CD4-positive, alpha-beta T cell treated with Interleukin-6 for 4 hours (primary cell): ENCODE results near the gene L3MBTL4.

Experiments used
- DNase-seq: peaks from one replicate; pipeline ENCODE4 v3.0.0-alpha.2; 2020; ENCODE audit warnings: mixed read lengths

Gene L3MBTL4

GRCh38 chr18:5979971-5980457, 434.7 kb downstream of the L3MBTL4 start:
- no peak for DNase-seq

- no peak for DNase-seq
Observed at GRCh38 chr18:5979176-5979888, 435.4 kb downstream of the L3MBTL4 start.

- DNase-seq = no peak
Observed at GRCh38 chr18:5977022-5977421, 437.7 kb downstream of the L3MBTL4 start.

- DNase-seq = no peak
Observed at GRCh38 chr18:5975111-5976002, 439.4 kb downstream of the L3MBTL4 start.

GRCh38 chr18:5974696-5975095, 440.0 kb downstream of the L3MBTL4 start:
- DNase-seq = no peak

- DNase-seq = no peak
Observed at GRCh38 chr18:5973099-5973498, 441.6 kb downstream of the L3MBTL4 start.

GRCh38 chr18:5972298-5972697, 442.4 kb downstream of the L3MBTL4 start:
- DNase-seq = no peak

- no peak for DNase-seq
Observed at GRCh38 chr18:5969989-5970403, 444.7 kb downstream of the L3MBTL4 start.

- DNase-seq = no peak
Observed at GRCh38 chr18:5969355-5969988, 445.2 kb downstream of the L3MBTL4 start.

GRCh38 chr18:5967666-5968065, 447.0 kb downstream of the L3MBTL4 start:
- DNase-seq = no peak

GRCh38 chr18:5967007-5967406, 447.7 kb downstream of the L3MBTL4 start:
- no peak for DNase-seq

- no peak for DNase-seq
Observed at GRCh38 chr18:5966514-5966913, 448.2 kb downstream of the L3MBTL4 start.

GRCh38 chr18:5964996-5965395, 449.7 kb downstream of the L3MBTL4 start:
- no peak for DNase-seq

GRCh38 chr18:5964596-5964995, 450.1 kb downstream of the L3MBTL4 start:
- DNase-seq = no peak

- no peak for DNase-seq
Observed at GRCh38 chr18:5964108-5964507, 450.6 kb downstream of the L3MBTL4 start.

GRCh38 chr18:5963267-5963666, 451.4 kb downstream of the L3MBTL4 start:
- DNase-seq = no peak

GRCh38 chr18:5962362-5962761, 452.3 kb downstream of the L3MBTL4 start:
- DNase-seq = no peak

- DNase-seq = no peak
Observed at GRCh38 chr18:5961828-5962150, 452.9 kb downstream of the L3MBTL4 start.

GRCh38 chr18:5961097-5961827, 453.4 kb downstream of the L3MBTL4 start:
- DNase-seq = no peak

GRCh38 chr18:5958822-5959221, 455.9 kb downstream of the L3MBTL4 start:
- no peak for DNase-seq

- no peak for DNase-seq
Observed at GRCh38 chr18:5955861-5956260, 458.9 kb downstream of the L3MBTL4 start.

GRCh38 chr18:5951515-5952091, 463.1 kb downstream of the L3MBTL4 start:
- DNase-seq = no peak

GRCh38 chr18:5948781-5949180, 465.9 kb downstream of the L3MBTL4 start:
- no peak for DNase-seq
